Measurements from ENCODE around the gene XRCC3.

The XRCC3 gene

GRCh38 chr14:103755060-103755459, 39.8 kb upstream of the XRCC3 start:
- Histone ChIP-seq H2AK5ac (ENCODE audit: low read length) (no peak overlapping the region), H4K5ac (ENCODE audit: low read length) (no peak overlapping the region), H3K4me1 (ENCODE audit: control insufficient read depth, low read depth, low read length) (no peaks in the 10 kb centered on the region), H3K9ac (ENCODE audit: low read length) (no peak overlapping the region), H3K27me3 (ENCODE audit: insufficient read depth, low read length, poor library complexity) (no peaks in the 10 kb centered on the region), H3K27ac (ENCODE audit: low read depth, low read length) (no peak overlapping the region), H3K23ac (ENCODE audit: low read length) (no peak overlapping the region), H3K56ac (ENCODE audit: low read length) (no peak overlapping the region), H4K8ac (ENCODE audit: low read depth, low read length) (no peak overlapping the region), H3K18ac (ENCODE audit: low read length) (no peak overlapping the region), H3K4me2 (ENCODE audit: low read length) (no peak overlapping the region), H3K36me3 (ENCODE audit: control insufficient read depth, insufficient read depth, low read length) (no peaks in the 10 kb centered on the region), H2BK15ac (replicated peaks; ENCODE audit: low read depth) (no peak overlapping the region), H2BK5ac (ENCODE audit: low read length) (no peak overlapping the region), H3K4ac (ENCODE audit: low read depth, low read length) (no peak overlapping the region), H3K79me1 (ENCODE audit: low read length) (no peaks in the 10 kb centered on the region), H3K79me2 (ENCODE audit: control insufficient read depth, insufficient read depth, low read length) (no peaks in the 10 kb centered on the region), H2BK120ac (ENCODE audit: low read depth, low read length) (no peak overlapping the region), H3K4me3 (ENCODE audit: low read length) (no peak overlapping the region)
- no peak for DNase-seq
- WGBS (ENCODE audit: extremely low coverage, insufficient coverage, low lambda C conversion rate): no CpG with 5 or more reads among the region's 6 CpGs

DNA sequence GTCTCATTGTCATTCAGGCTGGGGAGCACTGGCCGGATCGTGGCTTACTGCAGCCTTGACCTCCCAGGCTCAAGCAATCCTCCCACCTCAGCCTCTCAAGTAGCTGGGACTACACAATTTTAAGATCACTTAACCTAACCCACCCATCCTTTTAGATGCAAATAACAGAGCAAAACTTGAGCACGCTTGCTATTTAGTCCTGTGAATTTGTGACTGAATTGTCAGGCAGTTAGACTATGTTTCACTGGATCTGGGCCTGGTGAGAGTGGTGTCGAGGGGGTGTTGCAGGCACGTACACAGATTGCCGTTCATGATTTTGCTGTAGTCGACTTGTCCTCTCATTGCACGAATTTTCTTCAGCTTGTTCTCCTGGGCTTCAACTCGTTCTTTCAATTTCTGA, 38.5 kb upstream of the XRCC3 start:
- no peak overlapping the region for H3K4me2 ChIP-seq (ENCODE audit: low read length)
- no peak for DNase-seq
- H4K5ac ChIP-seq (ENCODE audit: low read length): no peak overlapping the region
- H2BK120ac ChIP-seq (ENCODE audit: low read depth, low read length): no peak overlapping the region
- WGBS (ENCODE audit: extremely low coverage, insufficient coverage, low lambda C conversion rate): no CpG with 5 or more reads among the region's 9 CpGs
- H3K36me3 ChIP-seq (ENCODE audit: control insufficient read depth, insufficient read depth, low read length): no peaks in the 10 kb centered on the region
- H3K27ac ChIP-seq (ENCODE audit: low read depth, low read length): no peak overlapping the region
- H3K79me1 ChIP-seq (ENCODE audit: low read length): no peaks in the 10 kb centered on the region
- H3K4me3 ChIP-seq (ENCODE audit: low read length): no peak overlapping the region
- no peak overlapping the region for H3K4ac ChIP-seq (ENCODE audit: low read depth, low read length)
- H3K27me3 ChIP-seq (ENCODE audit: insufficient read depth, low read length, poor library complexity): no peaks in the 10 kb centered on the region
- H3K56ac ChIP-seq (ENCODE audit: low read length): no peak overlapping the region
- no peaks in the 10 kb centered on the region for H3K79me2 ChIP-seq (ENCODE audit: control insufficient read depth, insufficient read depth, low read length)
- no peaks in the 10 kb centered on the region for H3K4me1 ChIP-seq (ENCODE audit: control insufficient read depth, low read depth, low read length)
- no peak overlapping the region for H3K23ac ChIP-seq (ENCODE audit: low read length)
- no peak overlapping the region for H3K18ac ChIP-seq (ENCODE audit: low read length)
- H3K9ac ChIP-seq (ENCODE audit: low read length): no peak overlapping the region
- H4K8ac ChIP-seq (ENCODE audit: low read depth, low read length): no peak overlapping the region
- H2AK5ac ChIP-seq (ENCODE audit: low read length): no peak overlapping the region
- no peak overlapping the region for H2BK15ac ChIP-seq (replicated peaks; ENCODE audit: low read depth)
- H2BK5ac ChIP-seq (ENCODE audit: low read length): no peak overlapping the region

- no peak overlapping the region for H3K4me2 ChIP-seq (ENCODE audit: low read length)
- H3K18ac ChIP-seq (ENCODE audit: low read length): no peak overlapping the region
- no peak overlapping the region for H2BK5ac ChIP-seq (ENCODE audit: low read length)
- H3K27ac ChIP-seq (ENCODE audit: low read depth, low read length): no peak overlapping the region
- H2BK120ac ChIP-seq (ENCODE audit: low read depth, low read length): no peak overlapping the region
- H3K79me1 ChIP-seq (ENCODE audit: low read length): no peaks in the 10 kb centered on the region
- no peak overlapping the region for H3K23ac ChIP-seq (ENCODE audit: low read length)
- no peak overlapping the region for H3K4ac ChIP-seq (ENCODE audit: low read depth, low read length)
- DNase-seq: no peak
- H3K56ac ChIP-seq (ENCODE audit: low read length): no peak overlapping the region
- no peak overlapping the region for H3K4me3 ChIP-seq (ENCODE audit: low read length)
- H3K4me1 ChIP-seq (ENCODE audit: control insufficient read depth, low read depth, low read length): no peaks in the 10 kb centered on the region
- H3K36me3 ChIP-seq (ENCODE audit: control insufficient read depth, insufficient read depth, low read length): no peaks in the 10 kb centered on the region
- no peak overlapping the region for H4K5ac ChIP-seq (ENCODE audit: low read length)
- no peaks in the 10 kb centered on the region for H3K79me2 ChIP-seq (ENCODE audit: control insufficient read depth, insufficient read depth, low read length)
- H4K8ac ChIP-seq (ENCODE audit: low read depth, low read length): no peak overlapping the region
- H3K27me3 ChIP-seq (ENCODE audit: insufficient read depth, low read length, poor library complexity): no peaks in the 10 kb centered on the region
- no peak overlapping the region for H2BK15ac ChIP-seq (replicated peaks; ENCODE audit: low read depth)
- WGBS (ENCODE audit: extremely low coverage, insufficient coverage, low lambda C conversion rate): no CpG with 5 or more reads among the region's 5 CpGs
- no peak overlapping the region for H2AK5ac ChIP-seq (ENCODE audit: low read length)
- H3K9ac ChIP-seq (ENCODE audit: low read length): no peak overlapping the region
These were observed 34.6 kb upstream of the XRCC3 start for GRCh38 chr14:103749860-103750259.

- no peak overlapping the region for H3K56ac ChIP-seq (ENCODE audit: low read length)
- H2AK5ac ChIP-seq (ENCODE audit: low read length): no peak overlapping the region
- no peak overlapping the region for H4K5ac ChIP-seq (ENCODE audit: low read length)
- no peaks in the 10 kb centered on the region for H3K4me1 ChIP-seq (ENCODE audit: control insufficient read depth, low read depth, low read length)
- H3K27ac ChIP-seq (ENCODE audit: low read depth, low read length): no peak overlapping the region
- H3K79me1 ChIP-seq (ENCODE audit: low read length): no peaks in the 10 kb centered on the region
- H3K4me2 ChIP-seq (ENCODE audit: low read length): no peak overlapping the region
- no CpG with 5 or more reads among the region's 5 CpGs for WGBS (ENCODE audit: extremely low coverage, insufficient coverage, low lambda C conversion rate)
- no peaks in the 10 kb centered on the region for H3K27me3 ChIP-seq (ENCODE audit: insufficient read depth, low read length, poor library complexity)
- no peak overlapping the region for H2BK15ac ChIP-seq (replicated peaks; ENCODE audit: low read depth)
- H3K9ac ChIP-seq (ENCODE audit: low read length): no peak overlapping the region
- H3K36me3 ChIP-seq (ENCODE audit: control insufficient read depth, insufficient read depth, low read length): no peaks in the 10 kb centered on the region
- no peak overlapping the region for H3K23ac ChIP-seq (ENCODE audit: low read length)
- no peak overlapping the region for H2BK5ac ChIP-seq (ENCODE audit: low read length)
- H3K4ac ChIP-seq (ENCODE audit: low read depth, low read length): no peak overlapping the region
- H2BK120ac ChIP-seq (ENCODE audit: low read depth, low read length): no peak overlapping the region
- no peaks in the 10 kb centered on the region for H3K79me2 ChIP-seq (ENCODE audit: control insufficient read depth, insufficient read depth, low read length)
- H3K18ac ChIP-seq (ENCODE audit: low read length): no peak overlapping the region
- H4K8ac ChIP-seq (ENCODE audit: low read depth, low read length): no peak overlapping the region
- no peak for DNase-seq
- no peak overlapping the region for H3K4me3 ChIP-seq (ENCODE audit: low read length)
These were observed 34.2 kb upstream of the XRCC3 start for GRCh38 chr14:103749452-103749851.

DNA sequence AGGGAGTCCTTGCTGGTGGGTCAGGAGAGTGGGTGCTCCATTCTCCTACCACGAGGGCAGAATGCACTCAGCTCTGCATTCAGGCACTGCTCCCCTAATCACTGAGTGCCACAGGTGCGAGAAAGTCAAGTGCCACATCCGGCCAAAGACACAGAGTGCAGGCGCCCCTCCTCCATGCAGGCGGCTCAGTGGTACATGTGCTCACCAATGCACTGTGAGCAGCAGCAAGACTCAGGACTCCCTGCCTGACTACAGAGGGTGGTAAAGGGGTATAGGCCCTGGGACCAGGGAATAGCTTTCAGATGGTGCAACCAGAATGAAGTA, 33.2 kb upstream of the XRCC3 start:
- H3K4ac ChIP-seq (ENCODE audit: low read depth, low read length): no peak overlapping the region
- H2AK5ac ChIP-seq (ENCODE audit: low read length): no peak overlapping the region
- no peaks in the 10 kb centered on the region for H3K4me1 ChIP-seq (ENCODE audit: control insufficient read depth, low read depth, low read length)
- no peak overlapping the region for H2BK5ac ChIP-seq (ENCODE audit: low read length)
- H3K27me3 ChIP-seq (ENCODE audit: insufficient read depth, low read length, poor library complexity): no peaks in the 10 kb centered on the region
- no CpG with 5 or more reads among the region's 5 CpGs for WGBS (ENCODE audit: extremely low coverage, insufficient coverage, low lambda C conversion rate)
- H3K27ac ChIP-seq (ENCODE audit: low read depth, low read length): no peak overlapping the region
- no peak overlapping the region for H4K5ac ChIP-seq (ENCODE audit: low read length)
- no peak overlapping the region for H3K4me2 ChIP-seq (ENCODE audit: low read length)
- H3K79me1 ChIP-seq (ENCODE audit: low read length): no peaks in the 10 kb centered on the region
- H4K8ac ChIP-seq (ENCODE audit: low read depth, low read length): no peak overlapping the region
- no peak overlapping the region for H2BK120ac ChIP-seq (ENCODE audit: low read depth, low read length)
- no peaks in the 10 kb centered on the region for H3K36me3 ChIP-seq (ENCODE audit: control insufficient read depth, insufficient read depth, low read length)
- no peaks in the 10 kb centered on the region for H3K79me2 ChIP-seq (ENCODE audit: control insufficient read depth, insufficient read depth, low read length)
- H3K4me3 ChIP-seq (ENCODE audit: low read length): no peak overlapping the region
- no peak overlapping the region for H3K56ac ChIP-seq (ENCODE audit: low read length)
- H3K18ac ChIP-seq (ENCODE audit: low read length): no peak overlapping the region
- no peak overlapping the region for H2BK15ac ChIP-seq (replicated peaks; ENCODE audit: low read depth)
- H3K23ac ChIP-seq (ENCODE audit: low read length): no peak overlapping the region
- H3K9ac ChIP-seq (ENCODE audit: low read length): no peak overlapping the region
- no peak for DNase-seq

DNA sequence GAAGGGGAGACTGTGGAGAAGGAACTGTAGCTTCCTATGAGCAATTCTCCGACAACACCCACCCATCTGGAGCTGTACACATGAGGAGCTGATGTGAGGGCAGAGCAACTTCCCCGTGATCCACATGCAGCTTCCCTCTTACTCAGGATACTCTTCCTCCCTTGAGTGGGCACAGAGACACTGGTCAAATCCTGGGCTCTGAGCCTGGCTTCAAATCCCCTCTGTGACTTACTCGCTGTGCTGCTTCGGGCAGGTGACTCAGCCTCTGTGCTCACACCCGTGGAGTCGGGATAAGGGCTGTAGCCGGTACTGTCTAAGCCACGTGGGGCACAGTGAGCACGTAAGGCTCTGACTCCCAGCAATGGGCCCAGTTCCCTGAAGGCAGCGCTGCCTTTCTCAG, 31.4 kb upstream of the XRCC3 start:
- H3K4ac ChIP-seq (ENCODE audit: low read depth, low read length): no peak overlapping the region
- no peak overlapping the region for H3K4me3 ChIP-seq (ENCODE audit: low read length)
- no peak overlapping the region for H4K5ac ChIP-seq (ENCODE audit: low read length)
- no CpG with 5 or more reads among the region's 10 CpGs for WGBS (ENCODE audit: extremely low coverage, insufficient coverage, low lambda C conversion rate)
- H3K27me3 ChIP-seq (ENCODE audit: insufficient read depth, low read length, poor library complexity): no peaks in the 10 kb centered on the region
- no peak for DNase-seq
- H3K27ac ChIP-seq (ENCODE audit: low read depth, low read length): no peak overlapping the region
- H3K23ac ChIP-seq (ENCODE audit: low read length): no peak overlapping the region
- no peak overlapping the region for H3K9ac ChIP-seq (ENCODE audit: low read length)
- H2BK15ac ChIP-seq (replicated peaks; ENCODE audit: low read depth): no peak overlapping the region
- no peaks in the 10 kb centered on the region for H3K79me1 ChIP-seq (ENCODE audit: low read length)
- no peak overlapping the region for H2BK5ac ChIP-seq (ENCODE audit: low read length)
- no peak overlapping the region for H4K8ac ChIP-seq (ENCODE audit: low read depth, low read length)
- no peaks in the 10 kb centered on the region for H3K36me3 ChIP-seq (ENCODE audit: control insufficient read depth, insufficient read depth, low read length)
- H2AK5ac ChIP-seq (ENCODE audit: low read length): no peak overlapping the region
- H3K4me2 ChIP-seq (ENCODE audit: low read length): no peak overlapping the region
- no peak overlapping the region for H3K18ac ChIP-seq (ENCODE audit: low read length)
- no peaks in the 10 kb centered on the region for H3K4me1 ChIP-seq (ENCODE audit: control insufficient read depth, low read depth, low read length)
- H3K56ac ChIP-seq (ENCODE audit: low read length): no peak overlapping the region
- H3K79me2 ChIP-seq (ENCODE audit: control insufficient read depth, insufficient read depth, low read length): no peaks in the 10 kb centered on the region
- H2BK120ac ChIP-seq (ENCODE audit: low read depth, low read length): no peak overlapping the region

Measured in mesendoderm (in vitro differentiated cells).